Measurements from ENCODE around the gene POLL.

POLL gene

DNA sequence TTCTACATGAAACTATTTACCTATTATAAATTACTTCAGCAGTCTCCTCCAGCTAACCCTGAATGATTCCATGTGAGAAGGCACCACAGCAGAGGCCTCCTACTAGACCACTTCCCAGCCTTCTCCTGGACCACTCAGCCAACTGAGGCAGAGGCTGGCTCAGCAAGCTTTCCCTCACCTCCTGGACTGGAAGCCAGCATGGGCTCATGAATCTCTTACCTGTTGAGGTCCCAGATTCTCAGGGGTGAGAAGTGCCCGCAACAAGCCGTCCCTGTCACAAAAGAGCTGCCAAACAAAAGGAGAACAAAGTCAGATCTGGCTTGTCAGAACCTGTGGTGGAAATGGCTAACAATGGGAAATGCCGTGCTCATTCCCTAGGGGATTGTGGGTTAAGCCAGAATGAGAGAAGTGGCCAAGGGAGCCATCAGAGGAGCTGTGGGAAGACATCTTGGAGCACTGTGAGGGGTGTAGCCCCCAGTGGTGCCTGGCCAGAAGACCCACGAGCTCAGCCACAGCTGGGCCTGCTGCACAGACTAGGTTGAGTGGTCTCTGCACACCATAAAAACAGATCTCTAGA lies 36.6 kb upstream of the POLL start:
- TF ChIP-seq CTCF (IDR thresholded peaks at IDR 0.05; ENCODE audit: control insufficient read depth, insufficient read depth, low read depth, low read length, missing control alignments) = no peak
- no peak for DNase-seq (ENCODE audit: low read depth)
- H3K4me3 ChIP-seq (ENCODE audit: control insufficient read depth, low read depth, low read length) = no peak overlapping the region

- H3K4me3 ChIP-seq (ENCODE audit: control insufficient read depth, low read depth, low read length) = no peak overlapping the region
- no peak for DNase-seq (ENCODE audit: low read depth)
- no peak for TF ChIP-seq CTCF (IDR thresholded peaks at IDR 0.05; ENCODE audit: control insufficient read depth, insufficient read depth, low read depth, low read length, missing control alignments)
These were observed 35.5 kb upstream of the POLL start for GRCh38 chr10:101623528-101623927.

- no peak for DNase-seq (ENCODE audit: low read depth)
These were observed 31.9 kb upstream of the POLL start for GRCh38 chr10:101619983-101620382.

DNA sequence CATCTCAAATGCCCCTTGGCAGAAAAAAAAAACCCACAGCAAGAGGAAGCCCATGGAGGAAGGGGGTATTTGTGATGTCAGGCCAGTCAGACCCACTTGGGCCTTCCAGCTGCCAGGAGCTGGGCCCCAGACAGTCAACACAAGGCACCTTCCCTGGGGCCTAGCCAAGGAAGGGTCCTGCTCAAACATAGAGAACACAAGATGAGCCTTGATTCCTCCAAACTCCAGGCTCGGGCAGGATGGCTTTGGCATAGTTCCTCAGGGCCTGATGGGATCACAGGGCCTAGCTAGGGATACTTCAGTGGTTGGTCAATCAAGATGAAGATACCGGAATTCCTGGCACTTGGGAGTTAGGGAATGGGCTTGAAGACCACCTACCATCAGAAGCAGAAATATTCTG lies 30.8 kb upstream of the POLL start:
- no peak for TF ChIP-seq CTCF (IDR thresholded peaks at IDR 0.05; ENCODE audit: control insufficient read depth, insufficient read depth, low read depth, low read length, missing control alignments)
- no peak for DNase-seq (ENCODE audit: low read depth)
- H3K4me3 ChIP-seq (ENCODE audit: control insufficient read depth, low read depth, low read length) = no peak overlapping the region

More at GRCh38 chr10:101619983-101620382, 31.9 kb upstream of the POLL start:
- no peak overlapping the region for H3K4me3 ChIP-seq (ENCODE audit: control insufficient read depth, low read depth, low read length)
- TF ChIP-seq CTCF (IDR thresholded peaks at IDR 0.05; ENCODE audit: control insufficient read depth, insufficient read depth, low read depth, low read length, missing control alignments) = no peak

DNA sequence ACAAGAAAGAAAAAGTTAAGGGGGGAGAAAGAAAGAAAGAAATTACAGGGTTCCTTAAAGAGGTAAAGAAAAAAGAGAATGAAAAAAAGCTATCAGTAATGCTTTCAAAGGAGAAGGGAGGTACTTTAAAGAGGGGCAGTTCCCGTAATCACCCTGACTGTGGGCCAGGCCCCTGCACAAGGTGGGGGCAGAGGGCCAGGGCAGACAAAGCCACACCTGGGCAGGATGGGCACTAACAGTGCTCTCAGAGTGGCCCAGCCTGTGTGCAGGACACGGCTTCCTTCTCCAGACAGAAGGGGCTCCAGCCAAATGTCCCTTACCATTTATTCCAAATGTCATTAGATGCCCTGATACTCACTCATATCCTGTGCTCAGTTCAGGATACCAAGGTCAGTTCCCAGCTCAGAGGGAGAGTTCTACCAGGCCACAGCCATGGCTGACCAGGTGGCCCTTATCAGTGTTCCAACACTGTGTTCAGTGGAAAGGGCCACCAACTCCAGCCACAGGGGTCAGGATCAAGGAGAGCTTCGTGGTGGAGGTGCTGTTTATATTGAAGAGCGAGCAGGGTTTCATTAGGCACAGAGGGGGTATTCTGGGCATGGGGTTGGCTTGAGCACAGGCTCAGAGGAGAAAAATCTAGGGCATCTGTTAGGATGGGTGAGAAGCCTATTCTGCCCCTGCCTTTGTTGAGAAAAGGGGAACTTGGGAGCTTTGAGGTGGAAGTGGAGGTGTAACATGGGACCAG lies 29.9 kb upstream of the POLL start:
- no peak for DNase-seq (ENCODE audit: low read depth)
- no peak overlapping the region for H3K4me3 ChIP-seq (ENCODE audit: control insufficient read depth, low read depth, low read length)
- TF ChIP-seq CTCF (IDR thresholded peaks at IDR 0.05; ENCODE audit: control insufficient read depth, insufficient read depth, low read depth, low read length, missing control alignments) = no peak

GRCh38 chr10:101617102-101617823 lies 29.2 kb upstream of the POLL start:
- DNase-seq (ENCODE audit: low read depth) = no peak
- no peak for TF ChIP-seq CTCF (IDR thresholded peaks at IDR 0.05; ENCODE audit: control insufficient read depth, insufficient read depth, low read depth, low read length, missing control alignments)
- no peak overlapping the region for H3K4me3 ChIP-seq (ENCODE audit: control insufficient read depth, low read depth, low read length)
